ENCODE results near the gene PWWP2B.

Gene PWWP2B

GRCh38 chr10:132409667-132410028 is 12.6 kb downstream of the PWWP2B start:
- ChIA-PET POLR2A (interaction anchor here (0.6 kb wide), 1 partner anchor 72 kb away, joined by 4 read pairs; no protein-coding TSS in a partner anchor), CTCF (interaction anchor here (1.8 kb wide), 1 partner anchor 22 kb away, joined by 5 read pairs; no protein-coding TSS in a partner anchor)
- no peak for DNase-seq (ENCODE audit: low read depth, low spot score)
- TF ChIP-seq, protein P1, sequence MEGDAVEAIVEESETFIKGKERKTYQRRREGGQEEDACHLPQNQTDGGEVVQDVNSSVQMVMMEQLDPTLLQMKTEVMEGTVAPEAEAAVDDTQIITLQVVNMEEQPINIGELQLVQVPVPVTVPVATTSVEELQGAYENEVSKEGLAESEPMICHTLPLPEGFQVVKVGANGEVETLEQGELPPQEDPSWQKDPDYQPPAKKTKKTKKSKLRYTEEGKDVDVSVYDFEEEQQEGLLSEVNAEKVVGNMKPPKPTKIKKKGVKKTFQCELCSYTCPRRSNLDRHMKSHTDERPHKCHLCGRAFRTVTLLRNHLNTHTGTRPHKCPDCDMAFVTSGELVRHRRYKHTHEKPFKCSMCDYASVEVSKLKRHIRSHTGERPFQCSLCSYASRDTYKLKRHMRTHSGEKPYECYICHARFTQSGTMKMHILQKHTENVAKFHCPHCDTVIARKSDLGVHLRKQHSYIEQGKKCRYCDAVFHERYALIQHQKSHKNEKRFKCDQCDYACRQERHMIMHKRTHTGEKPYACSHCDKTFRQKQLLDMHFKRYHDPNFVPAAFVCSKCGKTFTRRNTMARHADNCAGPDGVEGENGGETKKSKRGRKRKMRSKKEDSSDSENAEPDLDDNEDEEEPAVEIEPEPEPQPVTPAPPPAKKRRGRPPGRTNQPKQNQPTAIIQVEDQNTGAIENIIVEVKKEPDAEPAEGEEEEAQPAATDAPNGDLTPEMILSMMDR (IDR thresholded peaks at IDR 0.05; ENCODE audit: insufficient read depth, low read length, missing control alignments), result no peak
- no peak overlapping the region for H3K4me3 ChIP-seq (ENCODE audit: low read depth, low read length)

DNA sequence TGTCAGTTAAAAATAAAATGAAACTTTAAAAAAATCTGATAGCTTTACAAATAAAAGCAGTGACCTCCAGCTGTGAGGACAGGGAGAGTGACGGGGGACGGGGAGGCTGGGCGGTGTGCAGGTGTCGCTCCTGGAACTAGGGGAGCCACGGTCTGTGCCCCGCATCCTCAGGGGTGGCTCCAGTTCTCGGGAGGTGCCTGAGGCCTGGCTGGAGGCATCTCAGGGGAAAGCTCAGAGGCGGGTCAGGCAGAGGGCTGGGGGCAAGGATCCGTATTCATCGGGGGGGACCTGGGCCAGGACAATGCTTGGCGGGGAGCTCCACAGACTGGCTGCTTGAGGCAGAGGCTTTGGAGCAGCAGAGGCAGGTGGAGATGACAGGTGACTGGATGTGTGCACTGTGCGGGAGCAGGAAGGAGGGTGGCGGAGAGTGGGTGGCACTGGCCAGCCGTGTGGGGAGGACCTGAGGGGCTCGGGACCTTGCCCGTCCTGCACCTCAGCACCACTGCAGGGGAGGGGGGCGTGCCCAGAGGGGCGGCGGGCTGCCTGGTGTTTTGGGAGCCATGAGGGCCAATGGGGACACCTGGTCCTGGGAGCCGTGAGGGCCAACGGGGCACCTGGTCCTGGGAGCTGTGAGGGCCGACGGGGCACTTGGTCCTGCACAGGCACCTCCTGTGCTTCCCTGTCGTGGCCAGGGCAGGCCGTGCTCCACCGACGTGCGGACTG is 13.2 kb downstream of the PWWP2B start:
- DNase-seq (ENCODE audit: low read depth, low spot score), result no peak
- H3K4me3 ChIP-seq (ENCODE audit: low read depth, low read length), result no peak overlapping the region
- CTCF ChIA-PET, result interaction anchor here (1.8 kb wide), 1 partner anchor 23 kb away, joined by 5 read pairs; no protein-coding TSS in a partner anchor
- TF ChIP-seq, protein P1 (IDR thresholded peaks at IDR 0.05; ENCODE audit: insufficient read depth, low read length, missing control alignments), result no peak
- POLR2A ChIA-PET, result interaction anchor here (0.6 kb wide), 1 partner anchor 71 kb away, joined by 4 read pairs; no protein-coding TSS in a partner anchor

DNA sequence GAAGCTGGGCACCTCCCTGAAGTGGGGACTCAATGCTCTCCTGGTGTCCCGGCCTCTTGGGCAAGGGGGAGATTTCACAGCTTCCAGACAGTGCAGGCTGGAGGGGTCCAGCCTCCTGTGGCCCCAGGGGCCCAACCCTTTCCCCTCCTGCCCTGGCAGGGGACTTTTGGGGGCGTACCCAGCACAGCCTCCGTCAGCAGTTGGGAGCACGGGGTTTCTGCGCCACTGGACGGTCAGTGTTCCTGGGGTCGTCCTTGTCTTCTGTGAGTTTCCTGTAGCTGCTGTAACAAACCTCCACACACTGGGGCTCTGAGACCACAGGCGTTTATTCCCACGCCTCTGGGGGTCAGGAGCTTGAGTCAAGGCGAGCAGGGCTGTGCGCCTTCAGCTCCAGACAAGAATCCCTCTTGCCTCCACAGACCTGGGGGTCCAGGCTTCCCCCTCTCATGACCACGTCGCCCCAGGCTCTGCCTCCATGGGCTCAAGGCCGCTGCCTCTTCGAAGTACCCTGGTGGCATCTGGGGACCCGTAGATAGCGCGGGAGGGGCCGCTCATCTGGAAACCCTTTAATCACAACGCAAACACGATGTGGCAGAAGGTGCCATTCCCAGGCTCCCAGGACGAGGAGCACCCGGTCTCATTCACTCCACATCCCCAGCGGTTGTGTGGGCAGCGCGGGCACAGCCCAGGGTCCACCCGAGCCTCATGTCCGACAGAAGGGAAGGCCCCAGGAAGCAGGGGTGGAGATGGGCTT is 14.0 kb downstream of the PWWP2B start:
- TF ChIP-seq, protein P1 (IDR thresholded peaks at IDR 0.05; ENCODE audit: insufficient read depth, low read length, missing control alignments), result no peak
- ChIA-PET CTCF (interaction anchor here (1.0 to 1.9 kb wide), 3 partner anchors 10 to 24 kb away, joined by 3 to 9 read pairs (median 5); no protein-coding TSS in a partner anchor), POLR2A (no interaction called here)
- H3K4me3 ChIP-seq (ENCODE audit: low read depth, low read length), result no peak overlapping the region
- DNase-seq (ENCODE audit: low read depth, low spot score), result no peak

GRCh38 chr10:132411561-132412253 is 14.7 kb downstream of the PWWP2B start:
- ChIA-PET CTCF (interaction anchor here (1.0 to 1.9 kb wide), 4 partner anchors 9 to 48 kb away, joined by 3 to 9 read pairs (median 3); no protein-coding TSS in a partner anchor), POLR2A (no interaction called here)
- TF ChIP-seq, protein P1 (IDR thresholded peaks at IDR 0.05; ENCODE audit: insufficient read depth, low read length, missing control alignments), result no peak
- no peak for DNase-seq (ENCODE audit: low read depth, low spot score)
- no peak overlapping the region for H3K4me3 ChIP-seq (ENCODE audit: low read depth, low read length)

GRCh38 chr10:132412316-132413192 is 15.6 kb downstream of the PWWP2B start:
- CTCF ChIA-PET, result interaction anchor here (1.0 to 1.9 kb wide), 3 partner anchors 8 to 47 kb away, joined by 3 to 9 read pairs (median 3); no protein-coding TSS in a partner anchor
- no peak overlapping the region for H3K4me3 ChIP-seq (ENCODE audit: low read depth, low read length)
- POLR2A ChIA-PET, result no interaction called here

More at GRCh38 chr10:132412316-132413192, 15.6 kb downstream of the PWWP2B start:
- TF ChIP-seq, protein P1 (IDR thresholded peaks at IDR 0.05; ENCODE audit: insufficient read depth, low read length, missing control alignments), result no peak
- no peak for DNase-seq (ENCODE audit: low read depth, low spot score)

Measured in AG04449 (cell line).